ENCODE results near the gene SKOR2.
"Not testable (repeated sequence)": the region's sequence is repeated elsewhere in the genome, so short reads cannot be mapped to it uniquely, and the experiment has no call there.

The SKOR2 gene

DNA sequence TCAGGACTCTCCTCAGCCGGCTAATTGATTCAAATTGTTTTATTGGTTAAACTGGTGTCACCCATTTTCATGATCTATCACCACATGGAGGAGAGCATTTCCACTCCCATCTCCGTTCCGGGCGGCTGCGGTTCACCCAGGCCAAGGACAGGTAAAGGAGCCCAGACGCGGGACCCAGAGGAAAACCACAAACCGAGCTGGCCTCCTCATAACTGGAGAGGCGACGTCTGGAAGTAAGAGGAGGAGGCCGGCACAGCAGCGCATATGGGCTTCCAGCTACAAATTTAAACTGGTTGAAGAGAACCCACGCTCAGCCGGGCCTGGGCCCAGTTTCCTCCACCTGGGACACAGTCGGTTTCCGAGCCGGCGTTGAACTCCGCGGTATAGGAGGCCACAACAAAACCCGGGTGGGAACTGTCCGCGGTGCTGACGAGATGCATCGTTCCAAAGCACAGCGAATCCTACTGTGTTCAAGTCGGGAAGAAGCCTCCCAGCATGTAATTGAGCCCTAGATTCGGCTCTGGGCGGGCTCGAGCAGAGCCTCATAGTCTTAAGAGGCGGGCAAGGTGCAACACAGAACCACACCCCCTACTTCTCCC is 3.0 kb upstream of the SKOR2 start:
- DNase-seq = peak; percentile 56

DNA sequence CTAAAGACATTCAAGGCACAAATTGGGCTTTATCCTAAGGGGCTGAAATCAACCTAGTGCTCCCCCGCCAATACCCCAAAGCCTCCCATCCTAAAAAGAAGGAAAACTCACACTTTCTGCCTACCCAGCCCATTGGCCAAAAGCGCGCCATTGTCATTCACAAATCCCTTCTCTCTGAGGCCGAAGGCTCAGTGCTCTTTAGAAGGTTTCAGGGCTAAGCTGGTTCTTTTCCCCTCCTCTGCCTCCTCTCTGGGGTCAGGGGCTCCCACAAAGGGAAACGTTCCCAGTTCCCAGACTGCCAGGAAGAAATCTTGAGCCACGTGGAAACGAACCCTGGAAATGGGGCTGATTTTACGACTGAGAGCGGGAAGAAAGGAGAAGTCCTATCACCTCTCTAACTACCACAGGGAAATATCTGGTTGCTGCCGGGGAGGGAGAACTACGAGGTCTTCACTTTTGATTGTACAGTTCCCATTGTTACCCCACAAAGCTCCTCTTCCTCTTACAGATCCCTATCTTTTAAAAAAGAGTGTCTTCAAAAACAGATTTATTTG is 1.7 kb upstream of the SKOR2 start:
- no peak for DNase-seq

DNA sequence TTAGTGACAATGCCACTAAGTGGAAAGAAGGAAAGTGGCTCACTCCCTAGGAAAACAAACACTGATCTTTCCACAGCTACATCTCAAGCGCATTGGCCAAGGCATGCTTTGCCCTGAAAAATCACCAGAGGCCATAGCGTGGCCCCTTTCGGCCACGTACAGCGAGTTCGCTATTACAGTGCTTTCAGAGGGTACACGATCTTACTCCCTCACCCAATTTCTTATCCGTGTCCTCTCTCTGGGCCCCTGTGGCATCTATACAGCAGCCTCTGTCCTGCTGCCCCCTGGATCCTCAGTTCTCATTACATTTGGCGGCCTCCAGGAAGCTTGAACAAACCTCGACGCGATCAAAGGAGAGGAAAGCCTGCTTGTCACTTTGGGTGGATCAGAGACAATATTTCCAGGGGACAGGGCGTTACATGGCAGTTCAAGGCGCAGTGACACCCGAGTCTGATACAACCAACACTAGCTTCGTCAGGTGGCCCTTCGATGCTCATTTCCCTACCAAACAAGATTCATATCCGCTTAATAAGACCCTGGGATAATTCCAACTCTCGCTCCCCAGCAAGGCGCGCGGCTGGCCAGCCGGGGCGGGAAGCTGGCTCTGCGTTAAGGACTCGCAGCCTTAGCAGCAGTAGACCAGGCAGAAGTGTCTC is 941 bp downstream of the SKOR2 start:
- no peak for DNase-seq

DNA sequence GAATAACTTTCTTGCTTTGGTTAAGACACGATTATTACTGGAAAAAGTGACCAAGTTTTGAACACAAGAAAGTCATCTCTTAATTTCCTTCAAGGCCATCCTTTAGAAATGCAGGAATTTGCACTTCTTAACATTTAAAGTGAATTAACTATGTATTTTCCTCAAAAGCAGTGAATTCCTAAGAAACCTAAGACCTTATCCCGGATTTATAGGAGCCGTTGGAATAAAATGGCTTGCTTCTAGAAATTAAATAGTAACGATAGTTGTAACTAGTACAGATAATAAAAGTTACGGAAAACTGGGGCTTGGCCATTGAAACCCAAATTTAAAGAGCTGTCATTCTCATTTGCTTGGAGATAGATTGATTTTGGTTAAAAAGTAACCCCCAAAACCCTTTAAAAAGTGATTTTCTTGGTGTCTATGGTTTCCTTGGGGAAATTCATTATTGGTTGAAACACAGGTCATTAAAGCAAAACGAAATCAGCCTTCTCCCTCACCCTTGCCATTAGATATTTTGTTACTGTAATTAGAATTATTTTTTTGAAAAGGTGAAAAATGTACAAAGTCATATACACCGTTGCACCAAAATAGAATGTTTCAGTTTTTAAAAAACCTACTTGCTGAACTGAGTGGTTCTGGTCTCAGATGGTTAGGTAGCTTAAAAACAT is 2.0 kb downstream of the SKOR2 start:
- no peak for DNase-seq

DNA sequence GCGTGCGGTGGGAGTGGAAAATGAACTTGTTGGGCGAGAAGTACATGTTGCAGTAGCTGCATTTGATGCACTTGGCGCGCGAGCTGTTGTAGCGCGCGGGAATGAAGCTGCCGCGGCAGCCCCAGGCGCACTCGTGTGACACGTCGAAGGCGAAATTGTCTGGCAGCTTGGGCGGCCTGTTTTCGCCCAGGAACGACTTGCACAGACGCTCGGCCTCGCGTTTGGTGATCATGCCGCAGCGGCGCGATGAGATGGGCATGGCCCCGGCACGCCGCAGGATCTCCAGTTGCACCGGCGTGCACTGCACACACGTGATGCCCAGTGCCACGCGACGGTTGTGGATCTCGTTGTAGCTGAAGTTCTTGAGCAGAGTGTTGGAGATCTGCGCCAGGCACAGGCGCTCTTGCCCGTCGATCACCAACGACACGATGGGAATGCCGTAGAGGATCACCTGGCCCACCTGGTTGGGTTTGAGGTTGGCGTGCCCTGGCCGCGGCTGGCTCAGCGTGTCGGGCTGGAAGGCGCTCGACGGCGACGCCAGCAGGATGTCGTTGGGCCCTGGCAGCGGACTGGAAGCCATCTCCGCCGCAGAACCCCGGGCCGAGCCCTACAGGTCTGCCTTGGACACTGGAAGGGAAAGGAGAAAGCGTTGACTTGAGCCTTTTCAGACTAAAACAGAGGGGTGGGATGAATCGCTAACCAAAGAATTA is 2.7 kb downstream of the SKOR2 start:
- no peak for DNase-seq

DNA sequence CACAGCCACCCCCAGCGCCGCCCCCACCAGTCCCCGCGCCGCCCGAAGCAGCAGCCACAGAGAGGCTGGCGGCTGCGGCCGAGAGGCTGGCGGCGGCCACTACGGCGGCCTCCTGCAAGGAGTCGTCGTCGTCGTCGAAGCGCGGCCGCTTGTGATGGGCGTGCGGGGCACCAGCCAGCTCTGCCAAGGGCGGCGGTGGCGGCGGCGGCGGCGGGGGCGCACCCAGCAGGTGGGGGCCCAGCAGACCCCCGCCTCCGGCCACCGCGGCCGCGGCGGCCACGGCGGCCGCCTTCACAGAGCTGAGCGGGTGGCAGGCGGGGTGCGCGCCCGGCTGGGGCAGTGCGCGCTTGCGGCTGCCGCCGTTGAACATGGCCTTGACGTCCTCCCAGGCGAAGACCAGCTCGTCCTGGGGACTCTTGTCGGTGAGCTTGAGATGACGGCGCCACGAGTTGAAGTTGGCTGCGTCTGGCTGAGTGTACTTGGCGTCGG is 3.3 kb downstream of the SKOR2 start:
- DNase-seq = no peak

DNA sequence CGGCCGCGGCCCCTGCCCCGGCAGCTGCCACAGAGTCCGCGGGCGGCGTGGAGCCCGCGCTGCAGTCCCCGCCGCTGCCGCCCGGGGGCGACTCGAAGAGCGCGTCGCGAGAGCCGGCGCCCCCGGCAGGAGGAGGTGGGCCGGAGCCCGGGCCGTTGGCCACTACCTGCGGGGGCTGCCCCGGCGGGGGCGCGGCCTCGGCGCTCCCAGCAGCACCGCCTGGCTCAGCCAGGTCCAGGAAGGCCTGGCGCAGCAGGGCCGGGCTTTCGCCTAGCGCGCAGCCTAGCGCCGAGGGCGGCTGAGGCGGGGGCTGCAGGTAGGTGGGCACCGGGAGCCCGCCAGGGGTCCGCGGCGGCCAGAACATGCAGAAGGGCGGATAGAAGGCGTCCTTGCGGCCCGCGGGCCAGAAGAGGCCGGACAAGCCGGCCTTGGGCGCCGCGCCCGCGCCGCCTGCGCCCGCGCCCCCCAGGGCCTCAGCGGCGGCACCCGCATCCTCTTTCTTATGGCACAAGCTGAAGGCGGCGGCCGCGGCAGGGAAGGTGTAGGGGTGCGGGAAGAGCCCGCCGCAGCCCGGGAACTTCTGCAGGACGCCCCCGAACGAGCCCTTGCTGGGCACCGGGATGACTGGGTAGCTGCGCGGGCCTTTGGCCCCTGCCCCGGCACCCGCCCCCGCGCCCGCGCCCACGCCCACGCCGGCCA is 3.9 kb downstream of the SKOR2 start:
- DNase-seq = no peak

DNA sequence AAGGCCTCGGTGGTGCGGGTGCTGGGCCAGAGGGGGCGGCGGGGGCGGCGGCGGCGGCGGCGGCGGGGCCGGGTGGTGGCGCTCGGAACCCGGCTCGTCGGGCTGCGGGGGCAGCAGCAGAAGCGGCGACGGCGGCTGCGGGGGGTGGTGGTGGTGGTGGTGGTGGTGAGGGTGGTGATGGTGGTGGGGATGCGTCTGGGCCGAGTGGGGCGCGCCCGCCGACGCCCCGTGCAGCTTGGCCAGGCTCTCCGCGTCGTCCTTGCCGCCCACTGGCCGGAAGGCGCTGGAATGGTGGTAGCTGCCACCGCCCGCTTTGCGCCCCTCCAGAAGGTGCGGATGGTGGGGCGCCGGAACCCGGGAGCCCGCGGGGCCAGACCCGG is 4.4 kb downstream of the SKOR2 start:
- no peak for DNase-seq

DNA sequence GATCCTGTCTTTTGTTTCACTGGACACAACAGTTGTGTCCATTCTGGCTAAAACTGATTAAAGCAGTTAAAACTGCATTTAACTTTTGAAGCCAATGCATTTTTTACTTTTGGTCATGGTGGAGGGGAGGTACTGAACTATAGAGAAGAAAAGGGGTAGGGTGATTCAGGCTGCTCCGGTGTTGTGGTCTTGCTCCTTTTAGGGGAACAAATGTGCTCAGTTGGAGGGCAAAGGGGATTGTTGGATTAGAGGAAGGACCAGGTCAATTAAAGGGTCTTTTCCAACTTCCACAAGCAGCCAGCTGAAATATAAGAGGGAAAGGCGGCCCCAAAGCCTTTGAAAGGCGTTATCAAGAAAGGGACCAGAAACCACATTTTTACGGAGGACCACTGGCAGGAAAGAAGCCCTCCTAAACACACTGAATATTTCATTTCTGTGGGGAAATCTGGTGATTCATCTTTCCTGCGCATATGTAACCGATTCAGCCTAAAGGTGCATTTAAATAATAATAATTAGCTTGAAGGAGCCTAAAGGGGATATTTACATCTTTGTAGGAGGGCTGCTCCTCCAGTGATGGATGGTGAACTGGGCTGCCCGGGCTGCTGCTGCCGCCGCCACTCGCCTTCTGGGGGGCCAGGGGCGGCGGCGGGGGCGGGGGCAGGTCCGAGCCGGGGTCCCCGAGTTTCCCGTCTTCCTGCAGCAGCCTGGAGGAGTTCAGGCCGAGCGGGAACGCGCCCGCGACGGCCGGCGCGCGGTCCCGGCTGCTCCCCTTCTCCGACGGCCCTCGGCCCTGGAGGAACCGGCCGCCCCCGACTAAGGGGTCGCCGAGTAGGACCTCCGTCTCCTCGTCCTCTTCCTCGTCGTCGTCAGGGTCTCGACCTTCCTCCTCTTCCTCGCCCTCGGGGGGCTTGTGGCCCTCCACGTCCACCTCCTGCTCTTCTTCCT is 5.2 kb downstream of the SKOR2 start:
- DNase-seq = no peak

DNA sequence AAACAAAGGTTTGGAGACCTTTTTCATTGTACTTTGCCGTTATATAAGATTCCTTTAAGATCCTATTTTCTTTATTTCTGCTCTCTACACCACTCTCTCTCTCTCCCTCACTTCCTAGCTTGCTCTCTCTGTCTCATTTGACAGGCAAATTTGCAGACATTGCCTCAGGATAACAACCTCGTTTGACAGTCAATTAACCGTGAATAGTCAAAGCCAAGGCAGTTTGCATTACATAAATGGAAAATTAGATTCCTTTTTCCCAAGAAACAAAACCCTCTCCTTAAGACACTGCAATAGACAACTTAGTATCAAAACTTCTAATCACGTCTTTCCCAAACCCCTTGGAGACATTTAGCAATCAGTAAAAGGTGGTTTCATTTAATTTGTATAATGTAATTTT is 7.4 kb downstream of the SKOR2 start:
- DNase-seq = no peak

DNA sequence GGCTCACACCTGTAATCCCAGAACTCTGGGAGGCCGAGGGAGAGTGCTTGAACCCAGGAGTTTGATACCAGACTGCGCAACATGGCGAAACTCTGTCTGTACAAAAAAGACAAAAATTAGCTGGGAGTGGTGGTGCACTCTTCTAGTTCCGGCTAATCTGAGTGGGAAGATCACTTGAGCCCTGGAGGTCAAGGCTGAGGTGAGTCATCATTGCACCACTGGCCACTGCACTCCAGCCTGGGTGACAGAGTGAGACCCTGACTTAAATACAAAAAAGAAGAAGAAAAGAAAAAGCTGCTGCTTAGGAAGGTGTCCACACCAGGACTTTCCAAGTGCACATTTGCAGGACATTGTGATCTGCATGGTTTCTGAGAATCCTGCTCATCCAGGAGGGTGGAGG is 16.4 kb downstream of the SKOR2 start:
- DNase-seq = no peak

DNA sequence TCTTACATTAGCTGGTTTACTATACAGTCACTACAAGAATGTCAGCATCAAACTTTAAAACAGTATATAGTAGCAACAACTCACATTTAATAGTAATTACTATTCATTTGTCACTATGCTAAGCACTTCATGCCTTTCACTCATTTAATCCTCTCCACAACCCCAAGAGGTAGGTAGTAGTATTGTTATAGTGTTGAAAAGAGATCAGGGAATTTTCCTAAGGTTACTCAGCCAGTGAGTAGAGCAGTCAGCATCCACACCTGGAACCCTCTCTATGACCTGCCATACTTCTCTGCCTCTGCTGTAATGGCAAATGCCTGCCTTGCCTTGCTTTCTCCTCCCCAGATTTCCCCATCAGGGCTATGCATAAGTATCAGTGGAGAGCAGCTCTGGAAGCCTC is 24.8 kb downstream of the SKOR2 start:
- DNase-seq = no peak

DNA sequence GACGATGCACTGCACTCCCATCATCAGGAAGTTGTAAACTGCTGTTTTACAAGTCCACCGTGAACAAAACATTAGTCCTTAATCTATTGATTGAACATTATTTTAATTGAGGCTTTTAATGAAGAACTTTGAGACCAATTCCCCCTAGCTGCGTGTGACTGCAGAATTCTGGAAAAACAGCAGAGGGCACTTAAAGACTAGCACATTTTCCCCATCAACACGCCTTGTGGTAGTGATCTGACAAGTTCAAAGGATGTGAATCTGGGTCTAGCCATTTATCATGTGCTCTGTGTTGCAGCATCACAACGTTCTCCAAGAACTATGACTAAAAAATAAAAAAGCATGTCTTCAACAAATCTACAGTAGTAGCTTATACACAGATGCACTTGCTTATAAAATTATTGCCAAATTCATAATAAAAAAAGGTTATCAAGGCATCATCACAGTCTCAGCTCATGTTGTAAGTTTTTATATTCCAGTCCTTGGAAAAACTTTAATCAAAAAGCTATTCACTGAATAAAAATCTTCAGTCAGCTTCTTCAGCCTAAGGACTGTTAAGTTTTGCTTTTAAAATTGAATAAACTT is 35.8 kb downstream of the SKOR2 start:
- DNase-seq = peak; percentile 59

DNA sequence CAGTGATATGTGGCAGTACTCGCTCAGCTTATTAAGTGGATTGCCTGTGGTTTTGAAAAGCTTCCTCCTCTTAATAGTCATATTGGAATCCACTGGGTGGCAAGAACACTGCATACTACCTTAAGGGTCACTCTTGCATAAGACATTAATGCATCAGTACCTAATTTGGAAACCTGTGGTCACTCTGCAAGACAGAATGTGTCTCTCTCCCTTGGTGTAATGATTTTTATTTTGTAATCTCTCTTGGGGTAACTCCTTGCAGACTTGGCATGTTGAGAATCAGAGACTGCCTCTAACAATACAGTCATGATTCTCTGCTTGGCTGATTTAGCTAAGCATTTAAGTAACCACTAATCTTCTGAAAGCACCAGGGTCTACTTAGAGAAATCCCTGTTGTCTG is 42.3 kb downstream of the SKOR2 start:
- DNase-seq = peak; percentile 7

DNA sequence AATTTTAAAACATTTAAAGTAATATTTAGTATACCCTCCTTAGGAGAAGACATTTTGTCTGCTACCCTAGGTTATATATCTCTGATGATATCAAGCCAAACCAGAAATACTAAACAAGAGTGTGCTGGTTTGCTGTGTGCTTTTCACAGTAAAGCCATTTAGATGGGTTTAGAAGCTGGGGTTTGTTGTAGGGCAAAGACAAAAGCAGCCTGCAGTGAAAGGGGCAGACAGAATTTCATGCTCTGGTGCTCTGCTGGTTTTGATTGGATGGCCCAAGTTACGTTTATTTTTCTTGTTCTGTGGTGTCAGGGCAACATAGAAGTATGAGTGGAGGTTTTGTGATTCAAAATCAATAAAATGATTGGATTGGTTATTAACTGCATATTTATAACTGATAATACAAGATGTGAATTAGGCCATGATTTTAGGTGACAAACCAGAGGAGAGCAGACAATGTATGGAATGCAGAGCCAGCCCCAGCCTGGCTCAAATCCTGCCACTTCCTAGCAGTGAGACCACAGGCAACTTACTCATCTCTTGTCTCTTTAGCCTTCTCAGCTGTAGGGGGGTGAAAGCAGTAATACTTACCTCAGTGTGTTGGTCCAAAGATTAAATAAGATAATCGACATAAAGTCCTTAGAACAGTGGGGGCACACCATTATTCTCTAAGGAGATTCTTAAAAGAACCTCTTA is 44.4 kb downstream of the SKOR2 start:
- DNase-seq = peak; percentile 22

DNA sequence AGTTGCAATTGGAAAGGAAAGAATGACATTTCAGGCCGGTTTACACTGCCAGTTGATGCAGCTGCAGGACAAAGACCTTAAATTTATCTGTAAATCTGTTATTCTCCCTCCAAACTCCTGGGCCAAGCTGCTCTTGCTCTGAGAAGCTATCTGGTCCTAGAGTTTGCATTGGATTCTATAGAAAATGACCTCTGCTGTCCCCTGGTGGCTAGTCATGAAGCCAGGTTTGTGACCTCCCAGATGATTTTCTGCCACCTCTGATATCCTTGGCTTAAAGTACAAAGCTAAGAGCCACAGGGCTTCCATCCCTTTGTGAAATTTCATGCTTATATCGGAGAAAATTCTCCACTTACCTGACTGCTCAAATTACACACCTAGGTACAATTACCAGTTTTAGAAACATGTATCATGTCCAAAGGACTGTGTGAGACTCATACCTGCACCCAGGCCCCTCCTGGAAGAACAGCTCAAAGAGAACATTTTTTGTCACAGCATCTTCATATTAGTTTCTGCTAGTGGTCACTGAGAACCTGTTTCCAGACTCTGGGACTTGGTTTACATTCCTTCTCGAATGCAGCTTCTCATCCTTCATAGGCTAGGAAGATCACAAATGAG is 46.4 kb downstream of the SKOR2 start:
- DNase-seq = peak; percentile 38

DNA sequence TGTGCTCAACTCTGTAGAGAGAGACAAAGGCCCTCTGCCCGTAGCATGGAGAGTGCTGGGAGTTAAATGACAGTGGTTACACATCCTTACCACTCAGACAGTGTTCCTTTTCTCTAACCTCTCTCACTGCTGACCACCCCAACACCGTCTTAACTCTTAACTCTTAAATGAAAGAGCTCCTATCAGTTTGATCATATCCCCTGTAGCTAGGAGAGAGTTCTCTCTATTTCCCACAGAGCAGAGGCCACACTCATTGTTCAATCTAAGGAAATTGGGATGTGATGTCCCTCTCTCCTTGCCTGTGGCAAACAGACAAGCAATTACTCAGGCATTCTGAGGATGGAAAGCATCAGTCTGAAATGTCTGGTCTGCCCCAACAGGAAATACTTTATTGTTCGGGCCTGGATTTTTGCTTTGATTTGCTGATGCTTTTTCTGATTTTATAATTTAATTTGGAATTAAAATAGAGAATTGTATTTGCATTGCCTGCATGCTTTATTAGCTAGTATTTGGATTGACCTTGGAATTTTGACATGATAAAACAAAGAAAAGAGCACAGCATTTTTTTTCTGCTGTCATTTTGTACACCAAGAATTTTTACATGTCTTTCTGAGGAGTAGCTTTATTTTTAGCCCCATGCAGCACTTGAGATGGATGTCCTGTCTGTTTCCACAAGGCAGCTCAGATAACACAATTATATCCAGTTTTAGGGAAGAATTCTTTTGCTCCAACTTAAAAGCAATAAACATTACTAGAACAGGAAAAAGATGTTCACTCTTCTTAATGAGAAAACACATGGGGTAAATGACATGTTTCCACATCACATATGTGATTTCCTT is 47.6 kb downstream of the SKOR2 start:
- no peak for DNase-seq

DNA sequence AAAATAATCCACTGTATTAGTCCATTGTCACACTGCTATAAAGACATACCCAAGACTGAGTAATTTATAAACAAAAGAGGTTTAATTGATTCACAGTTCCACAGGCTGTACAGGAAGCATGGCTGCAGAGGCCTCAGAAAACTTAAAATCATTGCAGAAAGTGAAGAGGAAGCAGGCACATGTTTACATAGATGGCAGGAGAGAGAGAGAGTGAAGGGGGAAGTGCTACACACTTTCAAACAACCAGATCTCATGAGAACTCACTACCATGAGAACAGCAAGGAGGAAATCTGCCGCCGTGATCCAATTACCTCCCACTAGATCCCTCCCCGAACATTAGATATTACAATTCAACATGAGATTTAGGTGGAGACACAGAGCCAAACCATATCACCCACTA is 55.5 kb downstream of the SKOR2 start:
- not testable (repeated sequence) for DNase-seq

DNA sequence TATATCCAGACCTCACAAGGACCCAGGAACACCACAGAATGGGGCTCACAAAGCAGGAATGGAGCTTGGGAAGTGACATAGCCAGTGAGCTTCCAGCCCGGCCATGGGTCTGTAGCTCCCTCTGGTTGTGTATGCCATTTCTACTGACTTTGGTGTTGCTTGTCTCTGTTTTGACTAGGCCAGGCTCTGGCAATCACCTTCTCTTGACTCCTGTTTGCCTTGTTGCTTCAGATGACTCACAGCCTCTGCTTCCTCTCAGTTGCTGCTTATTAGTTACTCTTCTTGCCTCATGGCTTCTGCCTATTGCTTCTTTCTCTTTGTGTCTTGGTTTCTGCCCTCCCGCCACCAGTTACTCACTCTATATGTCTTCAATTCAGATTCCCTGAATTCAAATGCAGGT is 59.5 kb downstream of the SKOR2 start:
- no peak for DNase-seq
